Stimulated activated CD4-positive, alpha-beta T cell treated with anti-CD3 and anti-CD28 coated beads, TNF-alpha, amount 100 ng/mL, for 4 hours (primary cell): ENCODE measurements around the gene PROB1.
A peak's percentile ranks its signal among the peaks of the same experiment; 100 is the strongest.
"Not testable (repeated sequence)": the region's sequence is repeated elsewhere in the genome, so short reads cannot be mapped to it uniquely, and the experiment has no call there.

Source experiments
- DNase-seq, 3 experiments: peaks; one replicate each; pipeline ENCODE4 v3.0.0-alpha.2; 2020; ENCODE audit warnings: low read depth in 3 of 3

PROB1 gene

GRCh38 chr5:139394654-139395566, at the start of gene PROB1:
Gene PROB1, minus strand, starts transcription at chr5:139395104. Its CDS starts 23 bp downstream, at chr5:139395081.
- DNase-seq: no peak

- no peak for DNase-seq
These were observed 49.0 kb upstream of the PROB1 start for GRCh38 chr5:139443831-139444453.

GRCh38 chr5:139440416-139440815, 45.5 kb upstream of the PROB1 start:
- not testable (repeated sequence) for DNase-seq

GRCh38 chr5:139439013-139439903, 44.4 kb upstream of the PROB1 start, which contains the start of gene DNAJC18:
Gene DNAJC18, minus strand, starts transcription at chr5:139439525. Its CDS starts 80 bp downstream, at chr5:139439445.
- DNase-seq: peak; percentile 76 to 87 (median 83)

GRCh38 chr5:139438707-139439012, 43.8 kb upstream of the PROB1 start:
- no peak for DNase-seq

GRCh38 chr5:139435676-139436075, 40.8 kb upstream of the PROB1 start:
- DNase-seq: no peak

GRCh38 chr5:139431706-139432105, 36.8 kb upstream of the PROB1 start:
- no peak for DNase-seq

- no peak for DNase-seq
These were observed 35.1 kb upstream of the PROB1 start for GRCh38 chr5:139430015-139430414.

GRCh38 chr5:139426203-139426885, 31.4 kb upstream of the PROB1 start:
- no peak for DNase-seq

GRCh38 chr5:139425497-139425896, 30.6 kb upstream of the PROB1 start:
- no peak for DNase-seq

- DNase-seq: peak in 1 of 3 experiments; percentile 34
These were observed 27.5 kb upstream of the PROB1 start for GRCh38 chr5:139422307-139422893.

- no peak for DNase-seq
These were observed 24.6 kb upstream of the PROB1 start for GRCh38 chr5:139419226-139420192.

- DNase-seq: no peak
These were observed 23.9 kb upstream of the PROB1 start for GRCh38 chr5:139418793-139419192.

GRCh38 chr5:139417214-139417613, 22.3 kb upstream of the PROB1 start:
- DNase-seq: no peak

- no peak for DNase-seq
These were observed 21.7 kb upstream of the PROB1 start for GRCh38 chr5:139416651-139417050.

GRCh38 chr5:139415869-139416268, 21.0 kb upstream of the PROB1 start:
- no peak for DNase-seq

GRCh38 chr5:139415221-139415861, 20.4 kb upstream of the PROB1 start:
- DNase-seq: no peak

- DNase-seq: no peak
These were observed 19.8 kb upstream of the PROB1 start for GRCh38 chr5:139414581-139415130.

GRCh38 chr5:139413963-139414362, 19.1 kb upstream of the PROB1 start:
- no peak for DNase-seq
